ENCODE measurements around the gene APEH.

DNA sequence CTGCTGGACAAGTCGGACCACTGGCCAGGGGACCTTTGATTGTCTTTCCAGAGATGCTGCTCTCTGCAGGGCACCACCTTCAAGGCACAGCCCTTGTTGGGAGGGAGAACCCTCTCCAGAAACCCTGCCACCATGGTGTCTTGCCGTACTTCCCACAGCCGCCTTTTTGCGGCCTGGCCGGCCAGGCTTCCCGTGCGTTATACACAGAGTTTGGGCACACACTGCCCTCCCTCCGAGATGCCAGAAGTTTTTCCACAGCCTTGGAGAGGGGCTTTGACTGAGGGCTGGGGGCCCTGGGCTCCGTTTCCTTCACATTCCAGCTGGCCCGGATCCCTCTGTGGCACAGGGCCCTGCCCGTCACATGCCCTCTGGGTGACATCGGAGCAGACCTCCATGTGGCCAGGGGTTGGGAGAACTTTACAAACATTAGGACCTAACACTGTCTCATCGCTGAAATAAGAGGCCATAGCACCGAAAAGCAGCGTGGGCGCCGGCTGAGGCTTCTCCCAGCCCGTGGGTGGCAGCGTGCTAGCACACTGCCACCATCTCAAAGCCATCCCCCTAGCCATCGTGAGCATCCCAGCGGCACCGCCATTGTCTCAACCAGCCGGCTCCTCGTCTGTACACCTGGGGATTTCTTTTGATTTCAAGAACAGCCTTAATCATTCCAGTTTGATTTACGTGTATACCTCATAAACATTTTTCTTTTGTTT, 6.3 kb upstream of the APEH start:
- TF ChIP-seq, protein P1, sequence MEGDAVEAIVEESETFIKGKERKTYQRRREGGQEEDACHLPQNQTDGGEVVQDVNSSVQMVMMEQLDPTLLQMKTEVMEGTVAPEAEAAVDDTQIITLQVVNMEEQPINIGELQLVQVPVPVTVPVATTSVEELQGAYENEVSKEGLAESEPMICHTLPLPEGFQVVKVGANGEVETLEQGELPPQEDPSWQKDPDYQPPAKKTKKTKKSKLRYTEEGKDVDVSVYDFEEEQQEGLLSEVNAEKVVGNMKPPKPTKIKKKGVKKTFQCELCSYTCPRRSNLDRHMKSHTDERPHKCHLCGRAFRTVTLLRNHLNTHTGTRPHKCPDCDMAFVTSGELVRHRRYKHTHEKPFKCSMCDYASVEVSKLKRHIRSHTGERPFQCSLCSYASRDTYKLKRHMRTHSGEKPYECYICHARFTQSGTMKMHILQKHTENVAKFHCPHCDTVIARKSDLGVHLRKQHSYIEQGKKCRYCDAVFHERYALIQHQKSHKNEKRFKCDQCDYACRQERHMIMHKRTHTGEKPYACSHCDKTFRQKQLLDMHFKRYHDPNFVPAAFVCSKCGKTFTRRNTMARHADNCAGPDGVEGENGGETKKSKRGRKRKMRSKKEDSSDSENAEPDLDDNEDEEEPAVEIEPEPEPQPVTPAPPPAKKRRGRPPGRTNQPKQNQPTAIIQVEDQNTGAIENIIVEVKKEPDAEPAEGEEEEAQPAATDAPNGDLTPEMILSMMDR (IDR thresholded peaks at IDR 0.05), result no peak
- TF ChIP-seq POLR2A (IDR thresholded peaks at IDR 0.05), result no peak
